Measurements from ENCODE around the gene YPEL2.

GRCh38 chr17:59391021-59391420 is 59.6 kb downstream of the YPEL2 start:
- no peak for TF ChIP-seq POLR2AphosphoS5 (IDR thresholded peaks at IDR 0.05)
- TF ChIP-seq POLR2A (IDR thresholded peaks at IDR 0.05), result no peak

All from prostate gland (tissue), 1 donor.